Measurements from ENCODE around the gene BDP1. TPM values are rescaled to one million over a fixed set of nuclear protein-coding genes. Genes with fewer than 3 reads are reported as not detected.

BDP1 gene
- polyA plus RNA-seq, 2 of the 4 experiments (the other 2 are of a cell fraction): 8.6 to 27.2 TPM

GRCh38 chr5:71483355-71483754 lies 27.9 kb downstream of the BDP1 start:
- peak; percentile 72 to 75; a peak in 4 of 6 replicates for ATAC-seq
- Histone ChIP-seq H3K27ac (peak overlapping the region; percentile 80 to 88), H3K4me1 (peaks cover 38% of the 10 kb centered on the region), H3K4me2 (peak overlapping the region; percentile 82), H3K4me3 (peak overlapping the region; percentile 19; the same call in 2 of the 3 replicates), H3K9me3 (no peaks in the 10 kb centered on the region)
- WGBS (ENCODE audit: missing lambda C conversion rate): 2% methylated on average over 2 of the region's 2 CpGs
- FAIRE-seq: peak; percentile 68
- POLR2A ChIA-PET: interaction anchor here (1.1 to 1.5 kb wide), 2 partner anchors 10 to 27 kb away, joined by 3 read pairs; no protein-coding TSS in a partner anchor
- DNase-seq (ENCODE audit: low read depth in 1 of 2, low spot score in 1 of 2): peak; percentile 63 to 74
- CTCF ChIA-PET: interaction anchor here (0.7 to 1.1 kb wide), 2 partner anchors 8 to 10 kb away, joined by 3 to 4 read pairs; no protein-coding TSS in a partner anchor
- TF ChIP-seq HES2 (IDR thresholded peaks at IDR 0.05) (no peak), CBX2 (IDR thresholded peaks at IDR 0.05; ENCODE audit: borderline replicate concordance, low read depth) (no peak), USF2 (IDR thresholded peaks at IDR 0.05) (no peak), TFCP2L1 (CRISPR knock-in tag; IDR thresholded peaks at IDR 0.05) (no peak), EP300 (IDR thresholded peaks at IDR 0.05) (peak in 1 of 2 experiments; percentile 57; a peak in 1 of 5 replicates), POLR2A (IDR thresholded peaks at IDR 0.05; ENCODE audit: low read length) (no peak), RFX5 (IDR thresholded peaks at IDR 0.05) (no peak), ZSCAN20 (CRISPR knock-in tag; IDR thresholded peaks at IDR 0.05) (no peak), MYC (IDR thresholded peaks at IDR 0.05; ENCODE audit: borderline replicate concordance, low read length) (no peak), BCL3 (IDR thresholded peaks at IDR 0.05) (0 out of 3 replicates have a peak, but pooled peaks have one; percentile 27), RARB (CRISPR knock-in tag; IDR thresholded peaks at IDR 0.05) (no peak), NR3C1 (IDR thresholded peaks at IDR 0.05) (no peak), NFE2L2 (conservative IDR thresholded peaks at IDR 0.05; ENCODE audit: low read length) (no peak; the same call in 1 of the 2 replicates), ELK1 (IDR thresholded peaks at IDR 0.05; ENCODE audit: low read depth, low read length) (no peak), POLR2AphosphoS2 (conservative IDR thresholded peaks at IDR 0.05; ENCODE audit: low read length) (no peak), BHLHE40 (IDR thresholded peaks at IDR 0.05; ENCODE audit: low read depth, low read length) (no peak), E2F6 (IDR thresholded peaks at IDR 0.05; ENCODE audit: borderline replicate concordance, low read depth) (no peak), FOSL2 (IDR thresholded peaks at IDR 0.05) (peak; percentile 88), FOSL2 (CRISPR knock-in tag; IDR thresholded peaks at IDR 0.05) (peak; percentile 87), MAX (IDR thresholded peaks at IDR 0.05) (no peak), HDAC2 (IDR thresholded peaks at IDR 0.05) (no peak), MAZ (IDR thresholded peaks at IDR 0.05; ENCODE audit: borderline replicate concordance, low read depth, low read length) (no peak), PHF8 (IDR thresholded peaks at IDR 0.05; ENCODE audit: borderline replicate concordance, low read depth) (no peak), JUNB (IDR thresholded peaks at IDR 0.05) (peak; percentile 92), HOXB5 (CRISPR knock-in tag; IDR thresholded peaks at IDR 0.05) (no peak), NPAS2 (CRISPR knock-in tag; IDR thresholded peaks at IDR 0.05; ENCODE audit: borderline replicate concordance) (no peak), HMGXB4 (CRISPR knock-in tag; IDR thresholded peaks at IDR 0.05; ENCODE audit: borderline replicate concordance) (no peak), ESRRA (IDR thresholded peaks at IDR 0.05; ENCODE audit: borderline replicate concordance, low read length) (no peak), PBX3 (IDR thresholded peaks at IDR 0.05) (no peak), JUN (IDR thresholded peaks at IDR 0.05) (peak in 1 of 2 experiments; percentile 48; a peak in 1 of 5 replicates), CTCF (IDR thresholded peaks at IDR 0.05) (no peak), RAD21 (conservative IDR thresholded peaks at IDR 0.05 in 1 of 2, IDR thresholded peaks at IDR 0.05 in 1 of 2) (no peak), KDM5A (IDR thresholded peaks at IDR 0.05) (no peak), HOXA7 (CRISPR knock-in tag; IDR thresholded peaks at IDR 0.05) (no peak)

Measured in A549 (cell line).